HCT116 (cell line): Measurements from ENCODE around the gene EPS8. TPM values are rescaled to one million over a fixed set of nuclear protein-coding genes. Genes with fewer than 3 reads are reported as not detected.

Experiments
- ATAC-seq: fragments of 200-7000 bp; cut with Tn5 transposase; 2 replicates; pipeline ENCODE4 v1.9.1; 2020; ENCODE audit warnings: mild to moderate bottlenecking, moderate library complexity
- BruUV-seq: library from RNA; stranded (reverse); fragments of 400-500 nt; replicated peaks from 2 replicates; lab custom pipeline; 2021; lab: Mats Ljungman, UMichigan
- CTCF ChIA-PET: fragments of 300-600 bp; sonication (Branson Sonifier 250); formaldehyde crosslinking; loops from one replicate; lab custom pipeline; 2021; ENCODE audit warnings: antibody characterized with exemption; lab: Charles Lee
- POLR2A ChIA-PET: fragments of 300-600, 350-600 bp; sonication (Branson Sonifier 250); formaldehyde crosslinking; loops from one replicate; lab custom pipeline; 2021; ENCODE audit warnings: antibody characterized with exemption; lab: Charles Lee
- RAD21 ChIA-PET, 2 experiments: fragments of 300-600 bp; sonication (Branson Sonifier 250); formaldehyde crosslinking; loops; one replicate each; lab custom pipeline; 2023; ENCODE audit warnings: low total read pairs in 2 of 2; ENCODE audit not compliant: uncharacterized antibody in 2 of 2, unreplicated experiment in 2 of 2, low non-redundant PET in 1 of 2; lab: Charles Lee
- DNase-seq: peaks from one replicate; pipeline ENCODE4 v3.0.0-alpha.2; 2010; ENCODE audit warnings: low read depth, low spot score
- H2AFZ ChIP-seq: fragments of 200-600 bp; shearing (Covaris generic), sonication (generic); 2 replicates; pipeline ENCODE4 v1.6.1; 2017; ENCODE audit warnings: low read depth, mixed run types, mixed read lengths, antibody characterized with exemption, low read length; ENCODE audit not compliant: poor library complexity, severe bottlenecking
- H3K27ac ChIP-seq: 2 replicates; pipeline ENCODE4 v1.5.1; 2012; ENCODE audit warnings: low read depth, low read length
- H3K27me3 ChIP-seq: fragments of 200-600 bp; sonication (generic); 2 replicates; pipeline ENCODE4 v1.6.1; 2016; ENCODE audit warnings: mixed run types, low read length, mixed read lengths; ENCODE audit not compliant: insufficient read depth
- H3K36me3 ChIP-seq, 2 experiments: fragments of 200-500 bp in 1 of 2; fragments of 200-600 bp in 1 of 2; sonication (Bioruptor generic) in 1 of 2; sonication (generic) in 1 of 2; 2 replicates each; pipeline versions ENCODE4 v1.5.1 to v1.6.1; 2014 to 2016; ENCODE audit warnings: low read length in 2 of 2, inconsistent platforms in 1 of 2, mixed read lengths in 1 of 2, mixed run types in 1 of 2; ENCODE audit not compliant: insufficient read depth in 2 of 2, control insufficient read depth in 1 of 2
- H3K4me1 ChIP-seq, 2 experiments: fragments of 200-600 bp in 1 of 2; sonication (generic) in 1 of 2; 2 replicates each; pipeline versions ENCODE4 v1.5.1 to v1.6.1; 2012 to 2017; ENCODE audit warnings: low read length in 2 of 2, inconsistent platforms in 1 of 2, mild to moderate bottlenecking in 1 of 2, mixed read lengths in 1 of 2, mixed run types in 1 of 2, moderate library complexity in 1 of 2; ENCODE audit not compliant: insufficient read depth in 2 of 2, control insufficient read depth in 1 of 2
- H3K4me2 ChIP-seq: fragments of 200-600 bp; sonication (generic); 2 replicates; pipeline ENCODE4 v1.6.1; 2017; ENCODE audit warnings: mixed run types, low read length, mixed read lengths
- H3K4me3 ChIP-seq, 2 experiments: fragments of 200-600 bp in 1 of 2; sonication (generic) in 1 of 2; replicated peaks in 1 of 2; 2 replicates each; pipeline ENCODE4 v1.5.1; 2011 to 2016; ENCODE audit warnings: low read length in 2 of 2, control low read depth in 1 of 2, low read depth in 1 of 2, mild to moderate bottlenecking in 1 of 2, mixed read lengths in 1 of 2, mixed run types in 1 of 2
- H3K79me2 ChIP-seq: fragments of 200-600 bp; sonication (generic); 2 replicates; pipeline ENCODE4 v1.6.1; 2017; ENCODE audit warnings: mild to moderate bottlenecking, mixed run types, low read length, moderate library complexity, mixed read lengths; ENCODE audit not compliant: insufficient read depth
- H3K9ac ChIP-seq: fragments of 200-600 bp; sonication (generic); 2 replicates; pipeline ENCODE4 v1.6.1; 2016; ENCODE audit warnings: low read length, mixed read lengths
- H3K9me2 ChIP-seq: fragments of 200-600 bp; sonication (generic), shearing (Covaris generic); 2 replicates; pipeline ENCODE4 v1.6.1; 2017; ENCODE audit warnings: mixed run types, mild to moderate bottlenecking, moderate library complexity; ENCODE audit not compliant: insufficient read depth
- H3K9me3 ChIP-seq, 2 experiments: fragments of 200-500 bp in 1 of 2; fragments of 200-600 bp in 1 of 2; sonication (Bioruptor generic) in 1 of 2; sonication (generic) in 1 of 2; 2 replicates each; pipeline ENCODE4 v1.6.1; 2014 to 2017; ENCODE audit warnings: low read length in 2 of 2, mixed read lengths in 2 of 2, inconsistent platforms in 1 of 2, low read depth in 1 of 2, mild to moderate bottlenecking in 1 of 2, mixed run types in 1 of 2, moderate library complexity in 1 of 2; ENCODE audit not compliant: control insufficient read depth in 1 of 2, insufficient read depth in 1 of 2
- H4K20me1 ChIP-seq: fragments of 200-600 bp; sonication (generic), shearing (Covaris generic); 2 replicates; pipeline ENCODE4 v1.6.1; 2017; ENCODE audit warnings: mixed run types, mild to moderate bottlenecking, moderate library complexity; ENCODE audit not compliant: insufficient read depth
- EZH2 ChIP-seq: fragments of 200-600 bp; sonication (generic); IDR thresholded peaks from 2 replicates; pipeline ENCODE4 v1.6.1; 2017; ENCODE audit warnings: antibody characterized with exemption, mixed run types
- EZH2phosphoT487 ChIP-seq: fragments of 200-600 bp; IDR thresholded peaks from 2 replicates; pipeline ENCODE4 v1.6.1; 2018; ENCODE audit warnings: antibody characterized with exemption, borderline replicate concordance
- JUND ChIP-seq: IDR thresholded peaks from 2 replicates; pipeline ENCODE4 v1.6.1; 2012
- POLR2A ChIP-seq: IDR thresholded peaks from 2 replicates; pipeline ENCODE4 v1.7.0; 2011; ENCODE audit warnings: borderline replicate concordance; ENCODE audit not compliant: insufficient read depth, insufficient read length; ENCODE audit errors: extremely low read depth
- POLR2AphosphoS5 ChIP-seq: IDR thresholded peaks from 2 replicates; pipeline ENCODE4 v1.6.1; 2011; ENCODE audit warnings: mild to moderate bottlenecking, low read depth, low read length, moderate library complexity
- SP1 ChIP-seq: IDR thresholded peaks from 2 replicates; pipeline ENCODE4 v1.6.1; 2012; ENCODE audit warnings: low read depth
- SRF ChIP-seq: IDR thresholded peaks from 2 replicates; pipeline ENCODE4 v1.6.1; 2012; ENCODE audit warnings: low read depth
- ZFX ChIP-seq: fragments of 450-650 bp; IDR thresholded peaks from 2 replicates; pipeline ENCODE4 v1.6.1; 2017
- intact Hi-C: fragments of 100-400 bp; cut with micrococcal nuclease; formaldehyde crosslinking; loops from 2 replicates; pipeline ENCODE4 v1.10.0; 2022
- total RNA-seq: library from RNA; stranded (reverse); gene quantifications from one replicate; pipeline ENCODE4 v1.2.1, GENCODE V29; 2021; ENCODE audit not compliant: unreplicated experiment
- TF ChIP-seq, protein P1 (sequence below): IDR thresholded peaks from 2 replicates; pipeline ENCODE4 v1.6.1; 2012
- TF ChIP-seq, protein P2 (sequence below): IDR thresholded peaks from 2 replicates; pipeline ENCODE4 v1.6.1; 2011; ENCODE audit warnings: mild to moderate bottlenecking, low read length, moderate library complexity; ENCODE audit not compliant: insufficient replicate concordance; ENCODE audit errors: extremely low read depth
- TF ChIP-seq, protein P3 (sequence below): IDR thresholded peaks from 2 replicates; pipeline ENCODE4 v1.6.1; 2012; ENCODE audit warnings: low read depth
- TF ChIP-seq, protein P4 (sequence below), 3 experiments: fragments of 200-600 bp in 1 of 3; sonication (generic) in 1 of 3; IDR thresholded peaks in 2 of 3; conservative IDR thresholded peaks in 1 of 3; 2 replicates each; pipeline ENCODE4 v1.5.1; 2012 to 2017; ENCODE audit warnings: low read depth in 2 of 3, low read length in 2 of 3, antibody characterized with exemption in 1 of 3, borderline replicate concordance in 1 of 3, control low read depth in 1 of 3, mild to moderate bottlenecking in 1 of 3, mixed read lengths in 1 of 3, mixed run types in 1 of 3, moderate library complexity in 1 of 3; ENCODE audit not compliant: insufficient read depth in 1 of 3

The EPS8 gene
- total RNA-seq, 1 experiment from 2014 or later: 49.9 TPM

DNA sequence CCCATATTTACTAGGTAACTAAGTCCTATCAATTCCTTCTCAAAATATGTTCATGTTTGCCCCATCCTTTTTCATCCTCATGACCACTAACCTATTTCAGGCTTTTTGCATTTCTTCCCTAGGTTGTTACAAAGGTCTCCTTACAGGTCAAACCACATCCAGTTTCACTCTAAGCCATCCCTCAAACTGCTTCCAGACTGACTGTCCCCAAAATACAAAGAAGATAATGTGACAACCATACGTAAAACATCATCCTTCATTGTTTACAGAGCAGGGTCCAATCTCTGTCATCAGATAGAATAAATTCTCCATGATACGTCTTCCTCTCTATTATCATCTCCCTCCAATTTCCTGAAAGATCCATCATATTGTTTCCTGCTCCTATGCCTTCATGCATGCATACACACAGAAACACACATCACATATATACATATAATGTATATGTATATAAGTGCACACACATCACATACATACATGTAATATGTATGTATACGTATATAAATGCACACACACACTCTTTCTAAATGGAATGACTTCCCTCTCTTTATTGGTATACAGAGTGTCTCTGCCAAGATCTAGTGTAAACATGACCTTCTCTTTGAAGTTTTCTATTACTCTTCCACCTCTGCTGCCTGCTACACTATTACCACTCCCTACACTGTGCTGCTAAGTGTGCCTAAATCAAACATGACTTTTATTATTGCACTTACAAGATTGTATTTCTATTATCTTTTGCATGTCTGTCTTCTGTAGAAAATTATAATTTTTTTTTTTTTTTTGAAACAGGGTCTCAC lies 30.7 kb upstream of the EPS8 start:
- ATAC-seq: no peak
- H3K36me3 ChIP-seq: no peaks in the 10 kb centered on the region
- TF ChIP-seq POLR2A (no peak), POLR2AphosphoS5 (no peak)
- TF ChIP-seq, protein P1, sequence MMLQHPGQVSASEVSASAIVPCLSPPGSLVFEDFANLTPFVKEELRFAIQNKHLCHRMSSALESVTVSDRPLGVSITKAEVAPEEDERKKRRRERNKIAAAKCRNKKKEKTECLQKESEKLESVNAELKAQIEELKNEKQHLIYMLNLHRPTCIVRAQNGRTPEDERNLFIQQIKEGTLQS: no peak
- H2AFZ ChIP-seq: no peak overlapping the region
- no TSS peak for BruUV-seq
- CTCF ChIA-PET: no interaction called here
- RAD21 ChIA-PET: no interaction called here
- H3K9me2 ChIP-seq: no peaks in the 10 kb centered on the region
- no peaks in the 10 kb centered on the region for H4K20me1 ChIP-seq
- no peak overlapping the region for H3K4me2 ChIP-seq
- no peak overlapping the region for H3K27ac ChIP-seq
- POLR2A ChIA-PET: no interaction called here
- H3K4me3 ChIP-seq: no peak overlapping the region
- no peaks in the 10 kb centered on the region for H3K27me3 ChIP-seq
- no peaks in the 10 kb centered on the region for H3K4me1 ChIP-seq
- H3K9ac ChIP-seq: no peak overlapping the region
- intact Hi-C loops: no loop called here
- no peak for DNase-seq
- H3K9me3 ChIP-seq: no peaks in the 10 kb centered on the region
- no peaks in the 10 kb centered on the region for H3K79me2 ChIP-seq

DNA sequence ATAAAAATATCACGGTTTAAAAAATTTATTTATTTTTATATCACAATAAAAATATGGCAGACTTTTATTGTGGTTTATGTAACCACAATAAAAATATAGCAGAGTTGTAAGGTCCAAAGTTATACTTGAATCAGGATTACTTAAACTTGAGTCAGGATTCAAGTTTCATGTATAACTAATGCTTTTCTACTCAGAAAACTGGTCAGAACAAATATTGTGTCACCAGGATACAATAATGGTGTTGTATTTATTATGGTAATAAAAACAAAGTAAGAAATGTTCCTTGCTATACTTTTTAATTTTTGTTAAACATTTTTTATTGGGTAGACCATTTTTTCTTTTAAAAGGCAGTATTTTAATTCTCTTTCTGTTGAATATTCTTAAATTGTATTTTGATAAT lies 29.2 kb upstream of the EPS8 start:
- DNase-seq (no peak), ATAC-seq (no peak)
- no peak overlapping the region for H3K4me3 ChIP-seq
- no peak overlapping the region for H3K4me2 ChIP-seq
- no peaks in the 10 kb centered on the region for H3K9me3 ChIP-seq
- no peak overlapping the region for H3K27ac ChIP-seq
- BruUV-seq: no TSS peak
- H3K9ac ChIP-seq: no peak overlapping the region
- H2AFZ ChIP-seq: no peak overlapping the region
- no peaks in the 10 kb centered on the region for H3K4me1 ChIP-seq
- ChIA-PET CTCF (no interaction called here), POLR2A (no interaction called here), RAD21 (no interaction called here)
- no peaks in the 10 kb centered on the region for H3K9me2 ChIP-seq
- intact Hi-C loops: no loop called here
- no peaks in the 10 kb centered on the region for H3K79me2 ChIP-seq
- no peaks in the 10 kb centered on the region for H3K27me3 ChIP-seq
- H4K20me1 ChIP-seq: no peaks in the 10 kb centered on the region
- no peaks in the 10 kb centered on the region for H3K36me3 ChIP-seq
- TF ChIP-seq, protein P2, sequence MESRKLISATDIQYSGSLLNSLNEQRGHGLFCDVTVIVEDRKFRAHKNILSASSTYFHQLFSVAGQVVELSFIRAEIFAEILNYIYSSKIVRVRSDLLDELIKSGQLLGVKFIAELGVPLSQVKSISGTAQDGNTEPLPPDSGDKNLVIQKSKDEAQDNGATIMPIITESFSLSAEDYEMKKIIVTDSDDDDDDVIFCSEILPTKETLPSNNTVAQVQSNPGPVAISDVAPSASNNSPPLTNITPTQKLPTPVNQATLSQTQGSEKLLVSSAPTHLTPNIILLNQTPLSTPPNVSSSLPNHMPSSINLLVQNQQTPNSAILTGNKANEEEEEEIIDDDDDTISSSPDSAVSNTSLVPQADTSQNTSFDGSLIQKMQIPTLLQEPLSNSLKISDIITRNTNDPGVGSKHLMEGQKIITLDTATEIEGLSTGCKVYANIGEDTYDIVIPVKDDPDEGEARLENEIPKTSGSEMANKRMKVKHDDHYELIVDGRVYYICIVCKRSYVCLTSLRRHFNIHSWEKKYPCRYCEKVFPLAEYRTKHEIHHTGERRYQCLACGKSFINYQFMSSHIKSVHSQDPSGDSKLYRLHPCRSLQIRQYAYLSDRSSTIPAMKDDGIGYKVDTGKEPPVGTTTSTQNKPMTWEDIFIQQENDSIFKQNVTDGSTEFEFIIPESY: no peak
- TF ChIP-seq EZH2phosphoT487: no peak
- no peak for TF ChIP-seq SRF
- no peak for TF ChIP-seq JUND
- no peak for TF ChIP-seq EZH2
- no peak for TF ChIP-seq SP1
- TF ChIP-seq ZFX: no peak
- TF ChIP-seq, protein P3, sequence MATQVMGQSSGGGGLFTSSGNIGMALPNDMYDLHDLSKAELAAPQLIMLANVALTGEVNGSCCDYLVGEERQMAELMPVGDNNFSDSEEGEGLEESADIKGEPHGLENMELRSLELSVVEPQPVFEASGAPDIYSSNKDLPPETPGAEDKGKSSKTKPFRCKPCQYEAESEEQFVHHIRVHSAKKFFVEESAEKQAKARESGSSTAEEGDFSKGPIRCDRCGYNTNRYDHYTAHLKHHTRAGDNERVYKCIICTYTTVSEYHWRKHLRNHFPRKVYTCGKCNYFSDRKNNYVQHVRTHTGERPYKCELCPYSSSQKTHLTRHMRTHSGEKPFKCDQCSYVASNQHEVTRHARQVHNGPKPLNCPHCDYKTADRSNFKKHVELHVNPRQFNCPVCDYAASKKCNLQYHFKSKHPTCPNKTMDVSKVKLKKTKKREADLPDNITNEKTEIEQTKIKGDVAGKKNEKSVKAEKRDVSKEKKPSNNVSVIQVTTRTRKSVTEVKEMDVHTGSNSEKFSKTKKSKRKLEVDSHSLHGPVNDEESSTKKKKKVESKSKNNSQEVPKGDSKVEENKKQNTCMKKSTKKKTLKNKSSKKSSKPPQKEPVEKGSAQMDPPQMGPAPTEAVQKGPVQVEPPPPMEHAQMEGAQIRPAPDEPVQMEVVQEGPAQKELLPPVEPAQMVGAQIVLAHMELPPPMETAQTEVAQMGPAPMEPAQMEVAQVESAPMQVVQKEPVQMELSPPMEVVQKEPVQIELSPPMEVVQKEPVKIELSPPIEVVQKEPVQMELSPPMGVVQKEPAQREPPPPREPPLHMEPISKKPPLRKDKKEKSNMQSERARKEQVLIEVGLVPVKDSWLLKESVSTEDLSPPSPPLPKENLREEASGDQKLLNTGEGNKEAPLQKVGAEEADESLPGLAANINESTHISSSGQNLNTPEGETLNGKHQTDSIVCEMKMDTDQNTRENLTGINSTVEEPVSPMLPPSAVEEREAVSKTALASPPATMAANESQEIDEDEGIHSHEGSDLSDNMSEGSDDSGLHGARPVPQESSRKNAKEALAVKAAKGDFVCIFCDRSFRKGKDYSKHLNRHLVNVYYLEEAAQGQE: no peak
- TF ChIP-seq, protein P4, sequence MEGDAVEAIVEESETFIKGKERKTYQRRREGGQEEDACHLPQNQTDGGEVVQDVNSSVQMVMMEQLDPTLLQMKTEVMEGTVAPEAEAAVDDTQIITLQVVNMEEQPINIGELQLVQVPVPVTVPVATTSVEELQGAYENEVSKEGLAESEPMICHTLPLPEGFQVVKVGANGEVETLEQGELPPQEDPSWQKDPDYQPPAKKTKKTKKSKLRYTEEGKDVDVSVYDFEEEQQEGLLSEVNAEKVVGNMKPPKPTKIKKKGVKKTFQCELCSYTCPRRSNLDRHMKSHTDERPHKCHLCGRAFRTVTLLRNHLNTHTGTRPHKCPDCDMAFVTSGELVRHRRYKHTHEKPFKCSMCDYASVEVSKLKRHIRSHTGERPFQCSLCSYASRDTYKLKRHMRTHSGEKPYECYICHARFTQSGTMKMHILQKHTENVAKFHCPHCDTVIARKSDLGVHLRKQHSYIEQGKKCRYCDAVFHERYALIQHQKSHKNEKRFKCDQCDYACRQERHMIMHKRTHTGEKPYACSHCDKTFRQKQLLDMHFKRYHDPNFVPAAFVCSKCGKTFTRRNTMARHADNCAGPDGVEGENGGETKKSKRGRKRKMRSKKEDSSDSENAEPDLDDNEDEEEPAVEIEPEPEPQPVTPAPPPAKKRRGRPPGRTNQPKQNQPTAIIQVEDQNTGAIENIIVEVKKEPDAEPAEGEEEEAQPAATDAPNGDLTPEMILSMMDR (IDR thresholded peaks at IDR 0.05 in 2 of 3, conservative IDR thresholded peaks at IDR 0.05 in 1 of 3; ENCODE audit: borderline replicate concordance in 1 of 3, insufficient read depth in 1 of 3, low read depth in 2 of 3, low read length in 2 of 3): no peak
- TF ChIP-seq POLR2AphosphoS5: no peak
